OCI-LY1 (cell line): ENCODE data around the gene PTPRG.

ENCODE experiments used
- H2AFZ ChIP-seq: fragments of 200-600 bp; sonication (generic), shearing (Covaris generic); 2 replicates; pipeline ENCODE4 v1.6.0; 2014; ENCODE audit warnings: antibody characterized with exemption, mild to moderate bottlenecking, low read length
- H3F3A ChIP-seq: fragments of 200-600 bp; sonication (generic), shearing (Covaris generic); 2 replicates; pipeline ENCODE4 v1.6.0; 2014; ENCODE audit warnings: mild to moderate bottlenecking, antibody characterized with exemption, low read length, moderate library complexity; ENCODE audit not compliant: insufficient read depth
- H3K27ac ChIP-seq: fragments of 200-600 bp; sonication (generic); 2 replicates; pipeline ENCODE4 v1.5.1; 2014; ENCODE audit warnings: low read length, mixed run types, mild to moderate bottlenecking, low read depth; ENCODE audit not compliant: poor library complexity, severe bottlenecking
- H3K27me3 ChIP-seq: fragments of 200-600 bp; sonication (generic); 2 replicates; pipeline ENCODE4 v1.6.0; 2014; ENCODE audit warnings: antibody characterized with exemption, mild to moderate bottlenecking, low read length, moderate library complexity; ENCODE audit not compliant: insufficient read depth
- H3K36me3 ChIP-seq: fragments of 200-600 bp; sonication (generic); 2 replicates; pipeline ENCODE4 v1.6.1; 2014; ENCODE audit warnings: mild to moderate bottlenecking, antibody characterized with exemption, low read length, moderate library complexity, mixed read lengths; ENCODE audit not compliant: insufficient read depth
- H3K4me1 ChIP-seq: fragments of 200-600 bp; sonication (generic); 2 replicates; pipeline ENCODE4 v1.5.1; 2014; ENCODE audit warnings: mild to moderate bottlenecking, low read length, moderate library complexity; ENCODE audit not compliant: insufficient read depth, severe bottlenecking
- H3K4me2 ChIP-seq: fragments of 200-600 bp; sonication (generic), shearing (Covaris generic); 2 replicates; pipeline ENCODE4 v1.6.1; 2014; ENCODE audit warnings: low read length
- H3K4me3 ChIP-seq: fragments of 200-600 bp; sonication (generic); 2 replicates; pipeline ENCODE4 v1.5.1; 2014; ENCODE audit warnings: low read length, low read depth, mild to moderate bottlenecking, mixed read lengths; ENCODE audit not compliant: poor library complexity, severe bottlenecking
- H3K79me2 ChIP-seq: fragments of 200-600 bp; shearing (Covaris generic); 2 replicates; pipeline ENCODE4 v1.6.1; 2016; ENCODE audit warnings: mixed run types, low read length, mixed read lengths; ENCODE audit not compliant: insufficient read depth
- H3K9ac ChIP-seq: fragments of 200-600 bp; sonication (generic), shearing (Covaris generic); 2 replicates; pipeline ENCODE4 v1.6.1; 2014; ENCODE audit warnings: mild to moderate bottlenecking, low read length, mixed read lengths
- H3K9me2 ChIP-seq: fragments of 200-600 bp; sonication (generic), shearing (Covaris generic); 2 replicates; pipeline ENCODE4 v1.6.1; 2014; ENCODE audit warnings: low read depth, mild to moderate bottlenecking, low read length, mixed read lengths
- H3K9me3 ChIP-seq: fragments of 200-600 bp; shearing (Covaris generic); 2 replicates; pipeline ENCODE4 v1.6.1; 2014; ENCODE audit warnings: low read length, mixed read lengths
- H4K20me1 ChIP-seq: fragments of 200-600 bp; sonication (generic), shearing (Covaris generic); 2 replicates; pipeline ENCODE4 v1.6.0; 2016; ENCODE audit warnings: mild to moderate bottlenecking, low read length; ENCODE audit not compliant: insufficient read depth
- EZH2 ChIP-seq: fragments of 200-600 bp; sonication (generic), shearing (Covaris generic); IDR thresholded peaks from 2 replicates; pipeline ENCODE4 v1.8.0; 2017; ENCODE audit warnings: borderline replicate concordance, mixed run types, mild to moderate bottlenecking, antibody characterized with exemption, low read length, moderate library complexity, mixed read lengths
- TF ChIP-seq, protein P1 (sequence below): fragments of 200-600 bp; sonication (generic), shearing (Covaris generic); IDR thresholded peaks from 2 replicates; pipeline ENCODE4 v1.5.1; 2017; ENCODE audit warnings: mild to moderate bottlenecking, antibody characterized with exemption, low read length, moderate library complexity, mixed read lengths

PTPRG gene

GRCh38 chr3:61617651-61618050, 56.3 kb downstream of the PTPRG start:
- H3K36me3 ChIP-seq, result no peaks in the 10 kb centered on the region
- H3K4me2 ChIP-seq, result no peak overlapping the region
- no peak overlapping the region for H3K9ac ChIP-seq
- H2AFZ ChIP-seq, result no peak overlapping the region
- no peak overlapping the region for H3K27ac ChIP-seq
- no peak overlapping the region for H3K4me3 ChIP-seq
- no peaks in the 10 kb centered on the region for H3K9me2 ChIP-seq
- no peaks in the 10 kb centered on the region for H3K79me2 ChIP-seq
- H4K20me1 ChIP-seq, result no peaks in the 10 kb centered on the region
- no peaks in the 10 kb centered on the region for H3F3A ChIP-seq
- no peak for TF ChIP-seq EZH2
- H3K4me1 ChIP-seq, result no peaks in the 10 kb centered on the region
- H3K27me3 ChIP-seq, result no peaks in the 10 kb centered on the region
- H3K9me3 ChIP-seq, result no peaks in the 10 kb centered on the region

- TF ChIP-seq, protein P1, sequence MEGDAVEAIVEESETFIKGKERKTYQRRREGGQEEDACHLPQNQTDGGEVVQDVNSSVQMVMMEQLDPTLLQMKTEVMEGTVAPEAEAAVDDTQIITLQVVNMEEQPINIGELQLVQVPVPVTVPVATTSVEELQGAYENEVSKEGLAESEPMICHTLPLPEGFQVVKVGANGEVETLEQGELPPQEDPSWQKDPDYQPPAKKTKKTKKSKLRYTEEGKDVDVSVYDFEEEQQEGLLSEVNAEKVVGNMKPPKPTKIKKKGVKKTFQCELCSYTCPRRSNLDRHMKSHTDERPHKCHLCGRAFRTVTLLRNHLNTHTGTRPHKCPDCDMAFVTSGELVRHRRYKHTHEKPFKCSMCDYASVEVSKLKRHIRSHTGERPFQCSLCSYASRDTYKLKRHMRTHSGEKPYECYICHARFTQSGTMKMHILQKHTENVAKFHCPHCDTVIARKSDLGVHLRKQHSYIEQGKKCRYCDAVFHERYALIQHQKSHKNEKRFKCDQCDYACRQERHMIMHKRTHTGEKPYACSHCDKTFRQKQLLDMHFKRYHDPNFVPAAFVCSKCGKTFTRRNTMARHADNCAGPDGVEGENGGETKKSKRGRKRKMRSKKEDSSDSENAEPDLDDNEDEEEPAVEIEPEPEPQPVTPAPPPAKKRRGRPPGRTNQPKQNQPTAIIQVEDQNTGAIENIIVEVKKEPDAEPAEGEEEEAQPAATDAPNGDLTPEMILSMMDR, result no peak
- TF ChIP-seq EZH2, result no peak
- Histone ChIP-seq H3K4me1 (no peaks in the 10 kb centered on the region), H3K9me2 (no peaks in the 10 kb centered on the region), H3K4me3 (no peak overlapping the region), H3F3A (no peaks in the 10 kb centered on the region), H2AFZ (no peak overlapping the region), H3K9me3 (no peaks in the 10 kb centered on the region), H4K20me1 (no peaks in the 10 kb centered on the region), H3K79me2 (no peaks in the 10 kb centered on the region), H3K27me3 (no peaks in the 10 kb centered on the region), H3K9ac (no peak overlapping the region), H3K4me2 (no peak overlapping the region), H3K36me3 (no peaks in the 10 kb centered on the region), H3K27ac (no peak overlapping the region)
Observed at GRCh38 chr3:61618231-61618630, 56.9 kb downstream of the PTPRG start.

- H3K9me2 ChIP-seq, result no peaks in the 10 kb centered on the region
- no peaks in the 10 kb centered on the region for H3K4me1 ChIP-seq
- no peaks in the 10 kb centered on the region for H3K27me3 ChIP-seq
- no peaks in the 10 kb centered on the region for H3K36me3 ChIP-seq
- H4K20me1 ChIP-seq, result no peaks in the 10 kb centered on the region
- H3F3A ChIP-seq, result no peaks in the 10 kb centered on the region
- H2AFZ ChIP-seq, result no peak overlapping the region
- H3K4me2 ChIP-seq, result no peak overlapping the region
- no peak overlapping the region for H3K4me3 ChIP-seq
- H3K9ac ChIP-seq, result no peak overlapping the region
- TF ChIP-seq, protein P1, result no peak
- no peak for TF ChIP-seq EZH2
- H3K27ac ChIP-seq, result no peak overlapping the region
- H3K9me3 ChIP-seq, result no peaks in the 10 kb centered on the region
- H3K79me2 ChIP-seq, result no peaks in the 10 kb centered on the region
Observed at GRCh38 chr3:61618871-61619270, 57.5 kb downstream of the PTPRG start.

DNA sequence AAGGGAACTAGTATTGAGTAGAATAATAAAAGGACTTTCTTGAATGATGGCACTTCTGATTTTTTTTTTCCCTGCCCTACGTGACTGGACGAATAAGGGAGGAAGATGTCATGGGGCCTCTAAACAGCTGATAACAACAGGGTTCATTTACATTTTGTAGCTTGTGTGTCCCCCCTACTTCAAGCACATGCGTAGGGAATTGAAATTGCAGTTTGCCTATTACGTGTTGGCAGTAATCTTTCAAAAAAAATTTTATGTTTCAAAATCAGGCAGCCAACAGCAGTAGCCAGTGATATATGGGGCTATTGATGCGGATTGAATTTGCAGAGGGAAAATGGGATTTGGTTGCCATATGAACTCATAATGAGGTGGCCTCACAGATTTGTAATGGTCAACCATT, 58.7 kb downstream of the PTPRG start:
- no peaks in the 10 kb centered on the region for H3K4me1 ChIP-seq
- H3K4me3 ChIP-seq, result no peak overlapping the region
- no peaks in the 10 kb centered on the region for H3F3A ChIP-seq
- H3K9me2 ChIP-seq, result no peaks in the 10 kb centered on the region
- no peak overlapping the region for H3K9ac ChIP-seq
- no peaks in the 10 kb centered on the region for H4K20me1 ChIP-seq
- H3K79me2 ChIP-seq, result no peaks in the 10 kb centered on the region
- H2AFZ ChIP-seq, result no peak overlapping the region
- no peak overlapping the region for H3K27ac ChIP-seq
- no peaks in the 10 kb centered on the region for H3K36me3 ChIP-seq
- TF ChIP-seq EZH2, result no peak
- TF ChIP-seq, protein P1, result no peak
- H3K27me3 ChIP-seq, result no peaks in the 10 kb centered on the region
- no peaks in the 10 kb centered on the region for H3K9me3 ChIP-seq
- H3K4me2 ChIP-seq, result no peak overlapping the region
